Osteocyte (in vitro differentiated cells): ENCODE measurements around the gene ITLN2. TPM values are rescaled to one million over a fixed set of nuclear protein-coding genes. Genes with fewer than 3 reads are reported as not detected.

Experiments used
- DNase-seq: peaks from one replicate; pipeline ENCODE4 v3.0.0; 2021; ENCODE audit warnings: mixed read lengths; ENCODE audit not compliant: unreplicated experiment; ENCODE audit errors: extremely low spot score
- H3K27ac Mint-ChIP-seq: one replicate; pipeline ENCODE4 v1.8.0; 2021; ENCODE audit warnings: mild to moderate bottlenecking, mixed read lengths; ENCODE audit not compliant: unreplicated experiment
- H3K27me3 Mint-ChIP-seq: one replicate; pipeline ENCODE4 v1.8.0; 2021; ENCODE audit warnings: mixed read lengths; ENCODE audit not compliant: unreplicated experiment
- H3K36me3 Mint-ChIP-seq: one replicate; pipeline ENCODE4 v1.8.0; 2021; ENCODE audit warnings: mixed read lengths; ENCODE audit not compliant: unreplicated experiment
- H3K4me1 Mint-ChIP-seq: one replicate; pipeline ENCODE4 v1.8.0; 2021; ENCODE audit warnings: mixed read lengths; ENCODE audit not compliant: unreplicated experiment
- H3K4me3 Mint-ChIP-seq: one replicate; pipeline ENCODE4 v1.8.0; 2021; ENCODE audit warnings: mild to moderate bottlenecking, moderate library complexity, mixed read lengths; ENCODE audit not compliant: unreplicated experiment
- H3K9me3 Mint-ChIP-seq: one replicate; pipeline ENCODE4 v1.8.0; 2021; ENCODE audit warnings: mixed read lengths; ENCODE audit not compliant: unreplicated experiment
- total RNA-seq: library from RNA; stranded (reverse); gene quantifications from 2 replicates; pipeline ENCODE4 v1.2.1, GENCODE V29; 2021
- TF ChIP-seq, protein P1 (sequence below): fragments of 200-600 bp; sonication (generic); IDR thresholded peaks from 2 replicates; pipeline ENCODE4 v1.5.0; 2021; ENCODE audit warnings: antibody characterized with exemption, mild to moderate bottlenecking, moderate library complexity

Gene ITLN2
- total RNA-seq, 1 donor from 2014 or later = not detected

- H3K36me3 Mint-ChIP-seq = no peaks in the 10 kb centered on the region
Observed at GRCh38 chr1:160973491-160973890, 18.9 kb upstream of the ITLN2 start.

DNA sequence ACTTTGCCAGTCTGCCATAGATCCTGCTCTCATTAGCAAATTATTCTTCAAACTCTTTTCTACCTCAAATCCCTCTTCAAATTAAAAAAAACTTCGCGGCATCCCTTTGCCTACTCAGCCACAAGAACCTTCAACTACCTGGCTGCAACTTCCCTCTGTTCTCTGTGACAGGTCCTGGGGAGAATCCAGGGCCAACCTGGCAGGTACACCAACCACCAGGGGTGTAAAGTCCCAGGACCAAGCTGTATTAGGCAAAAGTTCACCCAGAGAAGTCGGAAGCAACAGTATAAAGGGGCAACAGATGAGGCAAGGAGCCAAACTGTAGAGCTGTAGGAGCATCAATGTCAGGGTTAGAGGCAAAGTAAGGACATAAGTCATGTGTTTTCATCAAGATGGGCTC lies 18.3 kb upstream of the ITLN2 start:
- no peak overlapping the region for H3K27ac Mint-ChIP-seq
- DNase-seq = no peak
- no peaks in the 10 kb centered on the region for H3K9me3 Mint-ChIP-seq
- H3K4me1 Mint-ChIP-seq = no peaks in the 10 kb centered on the region
- TF ChIP-seq, protein P1, sequence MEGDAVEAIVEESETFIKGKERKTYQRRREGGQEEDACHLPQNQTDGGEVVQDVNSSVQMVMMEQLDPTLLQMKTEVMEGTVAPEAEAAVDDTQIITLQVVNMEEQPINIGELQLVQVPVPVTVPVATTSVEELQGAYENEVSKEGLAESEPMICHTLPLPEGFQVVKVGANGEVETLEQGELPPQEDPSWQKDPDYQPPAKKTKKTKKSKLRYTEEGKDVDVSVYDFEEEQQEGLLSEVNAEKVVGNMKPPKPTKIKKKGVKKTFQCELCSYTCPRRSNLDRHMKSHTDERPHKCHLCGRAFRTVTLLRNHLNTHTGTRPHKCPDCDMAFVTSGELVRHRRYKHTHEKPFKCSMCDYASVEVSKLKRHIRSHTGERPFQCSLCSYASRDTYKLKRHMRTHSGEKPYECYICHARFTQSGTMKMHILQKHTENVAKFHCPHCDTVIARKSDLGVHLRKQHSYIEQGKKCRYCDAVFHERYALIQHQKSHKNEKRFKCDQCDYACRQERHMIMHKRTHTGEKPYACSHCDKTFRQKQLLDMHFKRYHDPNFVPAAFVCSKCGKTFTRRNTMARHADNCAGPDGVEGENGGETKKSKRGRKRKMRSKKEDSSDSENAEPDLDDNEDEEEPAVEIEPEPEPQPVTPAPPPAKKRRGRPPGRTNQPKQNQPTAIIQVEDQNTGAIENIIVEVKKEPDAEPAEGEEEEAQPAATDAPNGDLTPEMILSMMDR = no peak
- no peaks in the 10 kb centered on the region for H3K36me3 Mint-ChIP-seq
- H3K4me3 Mint-ChIP-seq = no peak overlapping the region
- peaks cover 18% of the 10 kb centered on the region for H3K27me3 Mint-ChIP-seq

More at GRCh38 chr1:160973491-160973890, 18.9 kb upstream of the ITLN2 start:
- H3K4me3 Mint-ChIP-seq = no peak overlapping the region
- no peaks in the 10 kb centered on the region for H3K9me3 Mint-ChIP-seq
- no peaks in the 10 kb centered on the region for H3K4me1 Mint-ChIP-seq
- H3K27me3 Mint-ChIP-seq = peaks cover 19% of the 10 kb centered on the region
- TF ChIP-seq, protein P1 = no peak
- no peak for DNase-seq
- no peak overlapping the region for H3K27ac Mint-ChIP-seq

DNA sequence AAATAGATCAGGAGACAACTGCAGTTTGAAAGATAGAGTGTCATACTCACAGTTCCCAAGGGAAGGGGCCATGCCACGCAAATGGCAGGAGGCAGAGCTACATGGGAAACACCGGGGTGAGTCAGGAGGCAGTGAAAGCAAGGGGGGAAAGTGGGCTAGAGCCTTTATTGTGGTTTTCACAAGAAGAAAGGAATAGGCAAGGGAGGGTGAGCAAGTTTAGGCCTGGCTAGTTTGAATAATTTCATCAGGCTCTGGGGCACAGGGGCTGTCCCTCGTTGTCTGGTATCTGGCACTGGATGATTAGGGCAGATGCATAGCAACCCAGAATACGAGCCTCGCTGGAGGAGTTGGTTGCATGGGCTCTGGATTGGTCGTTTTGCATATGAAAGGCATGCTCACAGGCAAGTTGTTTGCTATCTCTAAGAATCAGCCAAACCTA lies 17.0 kb upstream of the ITLN2 start:
- TF ChIP-seq, protein P1 = no peak
- Mint-ChIP-seq H3K27ac (no peak overlapping the region), H3K4me3 (no peak overlapping the region), H3K36me3 (no peaks in the 10 kb centered on the region), H3K27me3 (peaks cover 20% of the 10 kb centered on the region), H3K9me3 (no peaks in the 10 kb centered on the region), H3K4me1 (no peaks in the 10 kb centered on the region)
- DNase-seq = no peak

- no peaks in the 10 kb centered on the region for H3K4me1 Mint-ChIP-seq
- H3K27me3 Mint-ChIP-seq = peaks cover 5% of the 10 kb centered on the region
- H3K36me3 Mint-ChIP-seq = no peaks in the 10 kb centered on the region
- H3K27ac Mint-ChIP-seq = no peak overlapping the region
- DNase-seq = no peak
- no peaks in the 10 kb centered on the region for H3K9me3 Mint-ChIP-seq
- TF ChIP-seq, protein P1 = no peak
- H3K4me3 Mint-ChIP-seq = no peak overlapping the region
Observed at GRCh38 chr1:160963521-160963920, 8.9 kb upstream of the ITLN2 start.

GRCh38 chr1:160961419-160961818 lies 6.8 kb upstream of the ITLN2 start:
- H3K27me3 Mint-ChIP-seq = peaks cover 2% of the 10 kb centered on the region
- no peaks in the 10 kb centered on the region for H3K36me3 Mint-ChIP-seq
- no peak overlapping the region for H3K27ac Mint-ChIP-seq
- H3K4me3 Mint-ChIP-seq = no peak overlapping the region
- no peak for DNase-seq
- TF ChIP-seq, protein P1 = no peak
- no peaks in the 10 kb centered on the region for H3K4me1 Mint-ChIP-seq
- H3K9me3 Mint-ChIP-seq = no peaks in the 10 kb centered on the region
